Activated CD8-positive, alpha-beta memory T cell treated with anti-CD3 and anti-CD28 coated beads for 24 hours (primary cell): ENCODE results near the gene NCAM2.

Experiments
- DNase-seq: peaks from one replicate; pipeline ENCODE4 v3.0.0-alpha.2; 2020

Gene NCAM2

GRCh38 chr21:20997636-20998455, at the start of gene NCAM2:
Gene NCAM2 (plus strand): TSS chr21:20998409.
- DNase-seq = peak; percentile 86

- no peak for DNase-seq
Observed at GRCh38 chr21:20949884-20950283, 48.3 kb upstream of the NCAM2 start.

GRCh38 chr21:20965816-20966215, 32.4 kb upstream of the NCAM2 start:
- no peak for DNase-seq

DNA sequence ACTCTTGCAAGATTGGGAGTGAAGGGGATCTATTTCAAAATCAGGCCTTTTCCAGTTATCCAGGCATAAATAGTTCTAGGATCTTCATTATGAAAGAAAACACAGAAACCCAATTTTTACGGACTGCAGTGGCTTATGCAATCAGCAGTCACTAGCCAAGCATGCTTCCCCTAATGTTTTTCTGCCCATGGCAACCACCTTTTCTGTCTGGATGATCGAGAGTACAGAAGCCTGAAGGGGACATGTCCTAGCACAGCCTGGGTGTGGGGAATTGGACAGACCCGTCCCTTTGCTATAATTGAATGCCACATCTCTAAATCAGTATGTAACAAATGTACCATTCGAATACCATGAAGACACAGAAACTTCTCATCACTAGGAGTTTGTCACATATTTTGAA, 29.8 kb upstream of the NCAM2 start:
- no peak for DNase-seq

GRCh38 chr21:20970691-20971090, 27.5 kb upstream of the NCAM2 start:
- DNase-seq = no peak

DNA sequence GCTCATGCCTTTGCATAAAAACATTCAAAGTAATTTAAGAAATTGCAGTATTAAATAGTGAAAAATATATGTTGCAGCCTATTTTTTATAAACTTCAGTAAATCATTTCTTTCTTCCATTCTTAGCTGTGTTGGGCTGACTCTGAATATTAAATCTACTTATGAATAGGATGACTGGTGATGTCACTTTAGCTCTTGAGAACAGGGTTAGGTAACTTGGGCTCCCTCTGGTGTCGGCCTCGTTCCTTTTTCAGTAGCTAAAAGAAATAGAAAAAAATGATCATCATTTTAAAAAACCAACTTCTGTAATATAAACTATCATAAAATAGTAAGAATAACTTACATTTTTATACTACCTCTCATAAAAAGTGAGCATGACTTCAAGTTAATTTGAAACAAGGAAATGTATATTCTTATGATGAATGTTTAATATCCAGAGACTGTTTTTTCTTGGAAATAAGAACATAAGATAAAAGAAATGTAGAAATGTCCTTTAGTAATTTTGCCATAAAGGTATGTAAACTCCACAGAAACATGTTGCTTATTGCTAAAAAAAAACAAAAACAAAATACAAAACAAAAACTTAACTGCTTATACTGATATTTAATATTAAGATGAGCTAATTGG, 26.8 kb upstream of the NCAM2 start:
- DNase-seq = no peak

GRCh38 chr21:20994790-20995189, 3.4 kb upstream of the NCAM2 start:
- DNase-seq = no peak

DNA sequence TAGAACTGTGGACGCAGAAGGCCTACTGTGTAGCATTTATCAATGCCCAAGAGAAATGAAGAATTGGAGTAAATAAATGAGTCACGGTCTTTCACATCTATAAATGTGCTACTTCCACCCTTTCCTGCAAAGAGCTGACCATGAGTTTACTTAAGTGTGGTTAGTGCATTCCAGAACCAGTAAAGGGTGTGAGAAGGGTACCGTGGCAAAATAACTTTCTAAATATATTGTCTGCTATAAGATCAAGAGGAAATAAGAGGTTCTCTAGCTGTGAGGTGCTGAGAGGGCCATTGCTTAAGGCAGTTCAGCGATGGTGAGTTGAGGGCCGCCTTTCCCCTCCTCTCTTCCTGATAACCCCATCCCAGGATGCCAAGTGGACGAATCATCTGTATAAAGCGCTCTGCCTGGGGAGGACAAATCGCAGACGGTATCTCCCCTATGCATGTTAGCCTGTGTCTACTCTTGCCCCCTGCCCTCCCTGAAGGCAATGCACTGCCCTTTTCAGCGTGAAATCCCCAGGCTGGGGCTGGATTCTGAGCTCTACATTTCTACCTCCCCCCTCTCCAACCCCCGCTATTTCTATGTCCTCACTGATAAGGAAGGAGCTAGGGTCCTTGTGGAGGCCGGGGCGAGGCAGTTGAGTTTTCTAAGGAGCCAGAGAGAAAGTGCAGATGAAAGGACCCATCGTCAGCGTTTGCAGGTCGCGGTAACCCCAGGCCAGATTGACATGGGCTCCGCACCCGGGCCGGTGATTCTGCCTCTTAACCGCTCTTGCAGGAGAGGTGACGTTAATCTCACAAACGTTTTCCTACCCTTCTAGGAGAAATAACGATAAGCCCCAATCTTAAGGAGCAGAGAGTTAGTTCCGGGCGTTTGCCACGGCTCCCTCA, 1.5 kb upstream of the NCAM2 start:
- DNase-seq = no peak

- DNase-seq = peak; percentile 56
Observed at GRCh38 chr21:20997311-20997635, 936 bp upstream of the NCAM2 start.

DNA sequence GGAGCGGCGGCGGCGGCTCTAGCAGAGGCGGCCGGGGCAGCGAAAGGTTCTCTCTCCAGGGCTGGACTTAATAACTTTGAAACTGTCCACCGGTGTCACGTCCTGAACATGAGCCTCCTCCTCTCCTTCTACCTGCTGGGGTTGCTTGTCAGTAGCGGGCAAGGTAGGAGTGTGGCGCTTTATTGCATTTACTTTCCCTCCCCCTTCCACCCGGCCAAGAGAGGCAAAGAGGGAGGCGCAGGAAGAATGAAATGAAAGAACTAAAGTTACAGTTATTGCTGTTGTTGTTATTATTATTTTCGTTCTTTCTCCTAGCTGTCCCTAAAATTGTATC, 214 bp downstream of the NCAM2 start:
- DNase-seq = no peak

- no peak for DNase-seq
Observed at GRCh38 chr21:20998886-20999285, 677 bp downstream of the NCAM2 start.

GRCh38 chr21:20999659-21000058, 1.4 kb downstream of the NCAM2 start:
- peak; percentile 67 for DNase-seq

DNA sequence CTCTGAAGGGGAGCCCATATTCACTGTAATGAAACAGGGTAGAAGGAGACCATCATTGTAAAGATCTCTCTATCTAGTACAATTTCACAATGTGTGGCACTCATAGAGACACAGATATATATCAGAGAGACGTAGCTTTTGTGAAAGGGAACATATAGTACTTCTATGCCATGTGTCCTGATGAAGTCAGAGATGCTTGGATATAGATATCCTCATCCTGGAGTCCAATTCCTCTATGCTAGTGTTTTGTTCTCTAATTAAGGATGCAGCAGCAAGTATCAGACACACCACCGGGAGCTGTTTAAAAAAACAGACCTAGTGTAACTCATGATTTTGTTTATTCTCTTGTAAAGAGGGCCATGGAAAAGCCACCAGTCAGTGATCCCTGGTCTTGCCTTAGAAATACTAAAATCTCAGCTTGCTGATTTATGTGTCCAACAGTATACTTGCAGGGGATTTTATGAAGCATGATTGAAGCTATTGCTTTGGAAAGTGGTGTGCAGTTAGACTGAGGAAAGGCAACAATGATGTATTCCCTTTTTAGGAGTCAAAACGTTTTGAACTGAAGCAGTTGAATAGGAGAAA, 2.5 kb downstream of the NCAM2 start:
- DNase-seq = no peak

- DNase-seq = no peak
Observed at GRCh38 chr21:21001591-21002100, 3.4 kb downstream of the NCAM2 start.

DNA sequence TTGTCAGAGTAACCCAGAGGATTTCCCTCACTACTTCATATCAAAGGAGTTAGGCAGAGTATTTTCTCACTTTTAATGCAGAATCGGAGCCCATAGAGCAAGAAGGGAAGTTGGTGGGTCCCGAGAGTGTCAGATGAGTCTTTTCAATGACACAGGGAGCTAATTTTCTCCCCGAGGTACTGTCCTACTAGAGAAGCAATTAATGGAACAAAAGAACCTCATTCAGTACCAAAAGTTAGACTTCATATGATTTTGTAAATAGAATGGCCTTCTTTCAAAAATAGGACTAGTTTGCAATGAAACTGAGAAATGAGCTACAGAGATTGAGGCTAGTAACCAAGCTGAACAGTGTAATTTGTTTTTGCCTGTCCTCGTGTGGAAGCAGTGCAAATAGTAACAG, 3.9 kb downstream of the NCAM2 start:
- DNase-seq = no peak

DNA sequence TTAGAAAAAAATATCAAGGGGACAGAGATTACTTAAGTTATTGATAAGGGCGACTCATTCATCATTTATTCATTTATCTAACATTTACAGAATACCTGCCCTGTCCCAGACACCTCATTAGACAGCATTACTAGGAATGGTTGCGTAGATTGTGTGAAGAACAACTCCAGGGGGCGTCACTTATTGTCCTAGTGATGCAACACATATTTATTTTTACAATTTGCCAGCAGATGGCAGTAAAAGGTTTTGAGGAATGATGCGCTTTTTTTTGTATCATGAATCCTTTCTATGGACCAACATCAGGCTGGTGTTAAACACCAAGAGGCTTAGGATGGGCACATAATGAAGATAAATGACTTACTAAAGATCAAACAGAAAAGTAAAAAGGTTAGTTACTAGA, 5.5 kb downstream of the NCAM2 start:
- no peak for DNase-seq

- DNase-seq = no peak
Observed at GRCh38 chr21:21007606-21008005, 9.4 kb downstream of the NCAM2 start.

DNA sequence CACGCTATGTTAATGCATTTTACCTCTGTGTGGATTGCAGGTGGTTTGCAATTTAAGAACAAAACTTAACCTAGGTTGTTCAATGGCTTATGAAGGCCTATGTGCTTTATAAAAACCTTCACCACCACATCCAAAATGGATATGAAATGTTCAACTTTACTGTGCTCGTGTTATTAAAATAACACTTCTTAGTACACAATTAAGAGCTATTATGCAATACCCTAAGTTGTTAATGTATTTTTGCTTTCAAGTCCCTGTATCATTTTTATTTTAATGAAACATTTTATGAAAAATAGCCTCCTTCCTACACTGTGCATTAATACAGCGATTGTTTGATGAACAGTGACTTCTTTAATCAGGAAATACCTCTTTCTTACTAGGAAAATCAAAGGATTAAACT, 12.0 kb downstream of the NCAM2 start:
- no peak for DNase-seq

DNA sequence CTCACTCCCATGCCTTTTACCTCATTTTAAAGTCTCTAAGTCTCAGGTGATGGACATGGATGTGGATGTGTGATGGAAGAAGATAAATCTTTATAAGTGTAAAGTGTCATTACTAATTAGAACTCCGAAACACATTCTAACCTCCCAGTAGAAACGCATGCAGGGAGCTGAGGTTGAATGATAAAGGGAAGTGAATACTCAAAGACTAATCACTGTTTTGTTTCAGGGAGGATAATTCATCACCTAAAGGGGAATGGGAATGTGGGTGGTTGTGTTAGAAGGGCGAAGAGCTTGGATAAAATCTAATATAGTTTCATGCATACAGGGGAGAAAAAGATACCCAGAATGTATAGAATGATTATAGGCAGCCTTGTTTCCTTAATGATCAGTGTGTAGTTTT, 12.5 kb downstream of the NCAM2 start:
- DNase-seq = no peak

DNA sequence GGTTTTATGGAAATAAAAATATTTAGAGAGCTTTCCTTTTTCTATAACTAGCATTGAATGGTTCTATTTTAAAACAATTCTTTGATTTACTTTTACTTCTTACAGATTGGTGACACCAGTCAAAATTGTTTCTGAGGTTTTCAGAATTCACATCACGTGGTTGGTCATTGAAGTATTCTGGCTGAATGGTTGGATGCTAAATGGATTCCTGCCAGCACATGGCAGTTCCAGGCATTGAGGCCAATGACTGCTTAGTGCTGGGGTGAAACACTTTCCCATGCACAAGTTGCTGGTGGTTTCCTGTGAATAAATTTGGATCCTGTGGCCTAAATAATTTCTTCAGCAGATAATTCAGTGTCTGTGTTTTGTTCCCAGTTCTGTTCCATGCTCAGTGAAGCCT, 20.6 kb downstream of the NCAM2 start:
- DNase-seq = no peak

- no peak for DNase-seq
Observed at GRCh38 chr21:21019681-21020080, 21.5 kb downstream of the NCAM2 start.

- no peak for DNase-seq
Observed at GRCh38 chr21:21025742-21026141, 27.5 kb downstream of the NCAM2 start.

GRCh38 chr21:21028275-21028820, 30.1 kb downstream of the NCAM2 start:
- no peak for DNase-seq
